ENCODE measurements around the gene ADAM8.
"Not testable (repeated sequence)": the region's sequence is repeated elsewhere in the genome, so short reads cannot be mapped to it uniquely, and the experiment has no call there.

Gene ADAM8

DNA sequence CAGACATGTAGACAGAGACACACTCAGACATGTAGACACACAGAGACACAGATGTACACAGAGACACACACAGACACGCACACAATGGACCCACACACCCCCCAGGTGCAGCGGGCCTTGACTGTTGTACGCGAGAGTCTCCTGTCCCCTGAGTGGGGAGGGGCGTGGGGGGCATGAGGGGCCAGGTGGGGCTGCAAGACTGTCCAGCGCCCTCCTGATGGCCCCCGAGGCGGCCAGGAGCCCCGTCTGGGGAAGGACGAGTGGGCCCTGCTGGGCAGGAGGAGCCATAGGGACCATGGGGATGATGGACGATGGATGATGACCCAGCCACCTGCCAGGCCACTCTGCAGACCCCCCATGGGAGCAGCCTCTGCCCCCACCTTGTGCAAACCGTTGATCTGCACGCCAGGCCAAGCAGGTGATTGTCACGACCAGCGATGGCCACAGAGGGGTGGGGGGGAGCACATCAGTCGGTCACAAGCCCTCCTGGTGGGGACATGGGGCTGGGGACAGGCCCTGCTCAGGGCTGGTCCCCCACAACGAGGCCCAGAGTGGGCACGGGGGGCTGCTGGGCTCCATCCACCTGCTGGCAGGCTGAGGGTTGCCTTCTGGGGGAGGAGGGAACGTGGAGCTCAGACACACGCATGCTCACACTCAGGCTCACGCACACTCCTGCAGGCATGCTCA, 27.4 kb downstream of the ADAM8 start:
- DNase-seq (ENCODE audit: low read depth) = no peak

DNA sequence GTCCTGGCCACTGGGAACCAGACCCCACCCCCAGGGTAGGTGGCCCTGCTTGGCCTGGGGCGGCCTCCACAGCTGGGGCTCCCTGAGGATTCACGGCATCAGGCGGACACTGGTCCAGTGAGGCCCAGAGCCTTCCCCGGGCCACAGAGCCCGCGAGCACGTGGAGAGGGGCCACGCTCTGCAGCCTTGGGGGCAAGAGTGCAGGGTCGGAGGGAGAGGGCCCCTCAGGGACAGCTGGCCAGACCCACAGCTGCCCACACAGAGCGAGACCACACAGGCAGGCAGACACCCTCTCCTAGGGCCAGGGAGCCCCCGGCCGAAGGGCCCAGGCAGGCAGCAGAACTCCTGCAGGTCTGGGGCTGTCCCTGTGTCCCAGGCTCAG, 28.3 kb downstream of the ADAM8 start:
- DNase-seq (ENCODE audit: low read depth) = no peak

DNA sequence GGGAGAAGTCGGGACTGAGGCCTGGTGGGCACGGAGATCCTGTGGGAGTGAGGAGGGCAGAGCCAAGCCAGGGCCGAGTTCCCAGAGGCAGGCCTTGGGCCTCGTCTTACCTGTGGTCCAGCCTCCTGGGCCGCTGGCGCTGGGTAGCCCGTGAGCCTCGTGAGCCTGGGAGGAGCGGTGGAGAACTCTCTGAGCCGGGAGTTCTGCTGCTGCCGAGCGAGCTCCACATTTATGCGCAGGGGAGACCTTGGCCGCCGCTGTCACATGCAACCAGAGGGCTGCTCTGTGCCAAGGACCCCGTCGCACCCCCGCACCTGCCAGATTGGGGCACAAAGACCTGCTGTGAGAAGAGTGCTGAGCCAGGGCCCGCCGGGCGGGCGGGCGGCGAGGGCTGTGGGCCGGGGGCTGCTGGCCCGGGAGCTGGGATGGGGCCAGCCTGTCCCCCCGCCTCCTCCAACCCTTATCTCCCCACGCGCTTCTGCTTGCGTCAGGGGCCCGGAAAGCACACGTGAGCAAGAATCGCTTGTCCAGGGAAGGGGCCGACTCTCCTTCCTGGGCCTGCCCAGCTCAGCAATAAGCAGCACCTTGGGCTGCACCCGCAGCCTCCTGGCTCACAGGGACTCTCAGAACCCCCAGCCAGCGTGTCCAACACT, 28.9 kb downstream of the ADAM8 start:
- DNase-seq (ENCODE audit: low read depth) = no peak

DNA sequence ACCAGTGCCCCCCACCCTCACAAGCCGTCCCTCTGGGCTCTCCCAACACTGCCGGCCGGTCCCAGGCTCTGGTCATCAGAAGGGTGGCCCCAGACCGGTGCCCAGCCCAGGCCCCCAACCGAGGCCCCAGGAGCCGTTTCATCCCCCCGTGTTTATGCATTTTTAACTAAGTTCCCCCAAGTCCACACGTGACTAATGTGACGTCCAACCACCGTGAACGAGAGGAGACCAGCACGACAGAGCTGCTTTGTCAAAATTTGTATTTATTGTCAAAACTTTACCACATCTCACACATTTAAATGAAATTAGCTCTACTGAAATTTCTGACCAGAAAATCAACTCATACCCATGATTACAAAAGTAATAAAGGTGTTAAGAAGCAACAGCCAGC, 30.4 kb downstream of the ADAM8 start:
- no peak for DNase-seq (ENCODE audit: low read depth)

DNA sequence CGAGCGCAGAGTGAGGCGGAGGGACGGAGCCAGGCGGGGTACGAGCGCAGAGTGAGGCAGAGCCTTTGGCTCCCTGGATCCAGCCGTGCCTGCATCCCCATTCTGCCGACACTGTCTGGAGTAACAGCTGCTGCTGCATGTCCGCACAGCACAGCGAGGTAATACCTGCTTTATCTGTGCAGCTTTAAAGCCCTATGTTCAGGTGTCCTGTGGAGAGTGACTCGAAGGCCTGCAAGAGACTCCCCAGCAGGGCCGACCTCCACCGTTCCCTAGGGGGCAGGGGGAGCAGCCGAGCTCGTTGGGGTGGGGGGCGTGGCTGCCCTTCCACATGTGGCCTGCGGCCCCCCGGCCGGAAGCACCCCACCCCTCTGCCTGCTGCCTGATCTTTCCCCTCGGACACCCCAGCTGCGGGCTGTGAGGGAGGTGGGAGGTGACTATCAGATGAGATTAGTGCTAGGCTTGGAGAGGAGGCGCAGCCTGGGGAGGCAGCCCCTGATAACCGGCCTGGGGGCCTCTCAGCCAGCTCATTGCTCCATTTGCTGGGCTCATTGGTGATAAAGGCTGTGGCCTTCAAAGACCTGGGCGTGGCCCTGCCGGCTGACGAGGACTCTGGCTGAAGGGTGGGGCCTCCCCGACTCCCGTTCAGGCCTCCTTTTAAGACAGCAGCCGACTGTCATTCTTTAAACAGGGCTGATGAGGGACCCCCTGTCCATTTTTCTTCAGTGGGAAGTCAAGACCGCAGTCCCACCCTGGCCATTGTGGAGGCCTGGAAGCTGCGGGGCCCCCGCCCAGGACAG, 31.0 kb downstream of the ADAM8 start:
- DNase-seq (ENCODE audit: low read depth) = no peak

DNA sequence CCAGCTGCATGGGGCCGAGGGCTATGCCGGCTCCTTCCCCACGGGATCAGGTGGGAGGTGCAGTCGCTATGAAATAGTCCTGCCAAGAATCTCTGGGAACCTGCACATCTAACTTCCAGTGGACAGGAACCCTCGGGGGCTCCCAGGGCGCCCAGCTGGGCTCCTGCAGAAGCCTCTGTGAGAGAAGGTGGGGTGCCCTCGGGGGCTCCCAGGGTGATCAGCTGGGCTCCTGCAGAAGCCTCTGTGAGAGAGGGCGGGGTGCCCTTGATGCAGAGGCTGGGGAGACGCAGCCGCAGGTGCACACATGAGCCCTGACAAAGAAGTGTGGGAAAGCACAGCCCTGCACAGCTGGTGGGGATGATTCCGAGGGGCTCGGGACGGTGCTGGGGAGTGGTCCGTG, 33.1 kb downstream of the ADAM8 start:
- DNase-seq (ENCODE audit: low read depth) = no peak

DNA sequence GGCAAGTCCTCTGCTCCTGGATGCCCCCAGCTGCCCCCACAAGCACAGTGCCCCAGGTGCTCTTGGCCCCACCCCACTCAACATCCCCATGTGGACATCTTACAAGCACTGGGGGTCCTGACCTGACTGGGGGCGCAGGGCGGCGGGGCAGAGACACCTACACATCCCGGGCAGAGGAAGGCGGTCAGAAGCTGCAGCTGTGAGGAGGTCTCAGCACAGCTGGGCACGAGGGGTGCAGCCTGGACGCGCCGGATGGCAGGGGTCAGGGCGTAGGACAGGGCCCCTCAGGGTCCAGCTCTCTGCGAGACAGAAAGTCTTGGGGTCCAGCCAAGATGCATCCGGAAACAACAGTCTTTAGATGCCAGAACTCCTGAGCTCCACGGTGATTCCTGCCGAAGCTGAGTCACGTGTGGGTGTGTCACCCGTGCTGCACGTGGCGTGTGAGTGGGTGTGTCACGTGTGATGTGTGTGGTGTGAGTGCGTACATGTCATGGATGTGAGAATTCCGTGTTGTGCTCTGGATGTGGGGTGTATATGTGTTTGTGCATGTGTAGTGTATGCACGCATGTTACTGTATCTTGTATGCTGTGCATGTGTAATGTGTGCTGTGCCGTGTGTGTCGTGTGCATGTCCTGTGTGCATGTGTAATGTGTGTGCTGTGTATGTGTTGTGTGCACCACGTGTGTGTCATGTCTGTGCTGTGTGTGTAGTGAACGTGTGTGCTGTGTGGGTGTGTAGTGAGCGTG, 33.9 kb downstream of the ADAM8 start:
- DNase-seq (ENCODE audit: low read depth) = no peak

DNA sequence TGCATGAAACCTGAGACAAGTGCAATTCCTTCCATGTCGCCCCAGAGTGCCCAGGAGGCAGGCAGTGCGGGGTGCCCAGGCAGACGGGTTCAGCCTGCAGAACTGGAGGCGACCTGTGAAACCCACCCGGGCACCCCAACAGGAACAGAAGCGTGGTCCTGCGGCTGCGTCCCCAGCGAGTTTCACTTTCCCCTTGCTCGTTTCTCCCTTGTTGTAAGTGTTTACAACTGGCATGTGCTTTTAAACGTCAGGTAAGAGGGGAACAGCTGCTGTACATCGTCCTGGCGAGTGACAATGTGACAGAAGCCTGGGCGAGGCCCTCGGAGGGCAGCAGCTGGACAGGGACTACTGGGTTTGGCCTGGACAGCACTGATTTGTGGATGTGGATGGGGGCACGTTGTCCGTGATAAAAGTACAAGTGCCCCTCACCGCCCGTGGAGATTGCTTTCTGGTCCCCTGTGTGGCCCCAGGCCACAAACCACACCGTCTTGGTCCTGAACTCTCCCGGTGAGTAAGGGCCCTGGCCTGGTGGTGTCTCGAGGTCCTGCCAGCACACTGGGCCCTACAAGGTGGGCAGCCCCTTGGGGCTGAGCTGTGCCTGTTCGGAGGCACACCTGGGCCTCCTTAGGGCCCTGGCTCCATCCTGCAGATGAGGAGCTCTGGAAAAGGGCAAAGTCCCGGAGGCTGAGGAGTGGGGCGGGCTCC, 35.0 kb downstream of the ADAM8 start:
- no peak for DNase-seq (ENCODE audit: low read depth)

DNA sequence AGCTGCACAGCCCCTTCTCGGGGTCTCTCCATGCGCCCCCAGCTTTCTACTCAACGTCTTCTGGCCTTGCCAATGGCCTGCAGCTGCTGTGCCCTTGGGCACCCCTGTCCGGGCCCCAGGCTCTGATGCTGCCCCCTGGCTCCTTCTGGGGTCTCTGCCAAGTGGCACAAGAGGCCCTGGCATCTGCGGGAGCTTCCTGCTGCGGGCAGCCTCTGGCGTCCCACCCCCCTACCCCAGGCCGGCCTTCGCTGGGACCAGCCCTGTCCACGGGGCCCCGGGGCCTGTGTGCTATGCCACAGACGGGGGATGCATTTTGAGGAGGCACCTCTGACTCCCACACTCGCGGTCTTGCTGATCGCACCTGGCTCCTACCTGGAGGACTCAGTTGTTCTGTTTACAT, 36.7 kb downstream of the ADAM8 start:
- DNase-seq (ENCODE audit: low read depth) = no peak

DNA sequence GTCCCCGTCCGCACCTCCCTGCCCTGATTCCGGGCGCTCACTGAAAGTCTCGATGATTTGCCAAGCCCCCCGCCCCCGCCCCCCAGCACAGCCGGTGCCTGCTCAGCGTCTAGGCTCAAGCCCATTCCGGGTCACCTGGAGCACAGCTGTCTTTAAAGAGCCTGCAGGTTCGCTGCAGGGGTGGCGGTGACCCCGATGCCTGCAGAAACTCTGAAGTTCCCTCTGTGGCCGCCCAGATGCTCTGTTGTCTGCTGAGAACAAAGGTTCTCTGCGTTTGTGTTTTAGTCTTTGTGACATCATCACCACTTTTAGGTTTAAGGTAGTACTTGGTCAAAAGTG, 38.2 kb downstream of the ADAM8 start:
- no peak for DNase-seq (ENCODE audit: low read depth)

DNA sequence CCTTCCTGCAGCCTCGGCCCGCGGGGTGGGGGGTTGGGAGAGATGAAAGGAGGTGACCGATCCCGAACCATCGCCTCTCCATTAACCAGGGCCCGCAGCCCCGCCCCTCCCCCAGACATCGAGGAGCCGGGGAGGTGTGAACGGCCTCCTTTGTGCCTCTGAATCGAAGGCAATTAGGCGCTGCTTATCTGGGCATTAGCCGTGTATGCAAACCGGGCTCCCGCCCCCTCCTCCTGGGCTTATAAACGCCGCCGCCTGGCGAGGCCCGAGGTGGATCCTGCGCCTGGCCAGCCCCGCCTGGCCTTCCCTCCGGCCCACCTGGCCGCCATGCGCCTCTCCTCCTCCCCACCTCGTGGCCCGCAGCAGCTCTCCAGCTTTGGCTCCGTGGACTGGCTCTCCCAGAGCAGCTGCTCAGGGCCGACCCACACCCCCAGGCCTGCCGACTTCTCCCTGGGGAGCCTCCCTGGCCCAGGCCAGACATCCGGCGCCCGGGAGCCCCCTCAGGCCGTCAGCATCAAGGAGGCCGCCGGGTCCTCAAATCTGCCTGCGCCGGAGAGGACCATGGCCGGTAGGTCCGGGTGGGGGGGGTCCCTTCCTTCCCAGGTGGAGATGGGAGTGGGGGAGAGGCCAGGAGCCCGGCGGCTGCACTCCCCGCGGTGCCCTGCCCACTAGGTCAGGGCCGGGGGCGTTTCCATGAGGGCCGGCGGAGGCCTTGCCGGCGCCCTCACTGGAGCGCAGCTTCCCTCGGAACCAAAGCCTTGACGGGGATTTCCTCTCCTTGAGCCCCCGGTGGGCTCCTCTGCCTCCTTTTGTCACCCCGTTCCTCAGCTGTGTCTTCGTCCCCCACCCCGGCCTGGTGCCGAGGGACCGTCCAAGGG, 38.8 kb downstream of the ADAM8 start, which contains the start of gene VENTX:
TSS of gene VENTX (plus strand) at position 268 of the 878 bp plus-strand sequence. CDS start at position 328, 60 bp downstream.
- no peak for DNase-seq (ENCODE audit: low read depth)

DNA sequence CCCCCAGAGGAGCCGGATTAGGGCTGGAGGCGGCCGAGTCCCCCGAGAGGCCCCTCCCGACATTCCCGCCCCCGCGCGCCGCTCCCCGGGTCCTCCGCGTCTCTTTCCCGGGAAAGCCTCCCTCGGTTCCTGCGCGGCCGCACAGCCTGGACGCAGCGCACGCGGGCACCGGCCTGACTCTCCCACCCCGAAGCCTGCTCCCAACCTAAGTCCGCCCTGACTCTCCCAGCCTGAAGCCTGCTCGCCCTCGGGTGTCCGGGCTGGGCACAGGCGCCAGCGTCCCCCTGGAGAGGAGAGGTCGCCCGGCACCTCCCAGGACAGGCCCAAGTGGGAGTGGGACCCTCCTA, 39.5 kb downstream of the ADAM8 start:
- no peak for DNase-seq (ENCODE audit: low read depth)

DNA sequence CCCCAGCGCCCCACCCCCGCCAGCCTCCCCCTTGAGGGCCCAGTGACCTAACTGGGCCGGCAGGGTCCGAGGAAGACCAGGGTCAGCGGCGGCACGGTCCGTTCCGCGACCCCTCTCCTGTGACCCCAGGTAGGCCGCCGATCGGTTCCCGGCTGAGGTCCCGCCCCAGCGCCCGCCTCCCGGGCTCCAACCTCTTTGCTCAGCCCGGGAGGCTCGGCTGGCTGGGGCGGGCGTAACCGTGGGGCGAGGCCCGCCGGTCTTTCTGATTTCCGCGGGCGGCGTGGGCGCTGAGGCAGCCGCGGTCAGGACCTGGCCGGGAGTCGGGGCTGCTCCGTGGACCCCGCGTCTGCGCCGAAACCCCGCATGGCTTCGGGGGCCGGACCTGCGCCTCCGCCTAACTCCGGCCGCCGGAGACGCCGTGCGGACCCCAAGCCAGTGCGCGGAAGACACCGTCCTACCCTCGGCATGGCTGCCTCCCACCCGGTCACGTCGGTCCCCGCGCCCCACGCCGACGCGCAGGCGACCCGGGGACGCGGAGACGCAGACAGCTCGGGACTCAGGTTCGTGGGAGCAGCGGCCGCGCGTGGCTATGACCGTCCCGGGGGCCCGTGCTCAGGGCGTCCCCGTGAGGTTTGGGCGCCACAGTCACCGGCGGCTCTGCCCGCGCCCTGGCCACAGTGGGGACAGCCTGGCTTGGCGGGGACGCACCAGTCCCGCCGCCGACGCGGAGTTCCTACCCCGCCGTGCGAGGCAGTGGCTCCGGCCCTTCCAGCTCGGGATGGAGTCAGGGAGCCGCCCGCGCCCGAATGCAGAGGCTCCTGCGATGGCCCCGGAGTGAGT, 40.0 kb downstream of the ADAM8 start:
- no peak for DNase-seq (ENCODE audit: low read depth)

DNA sequence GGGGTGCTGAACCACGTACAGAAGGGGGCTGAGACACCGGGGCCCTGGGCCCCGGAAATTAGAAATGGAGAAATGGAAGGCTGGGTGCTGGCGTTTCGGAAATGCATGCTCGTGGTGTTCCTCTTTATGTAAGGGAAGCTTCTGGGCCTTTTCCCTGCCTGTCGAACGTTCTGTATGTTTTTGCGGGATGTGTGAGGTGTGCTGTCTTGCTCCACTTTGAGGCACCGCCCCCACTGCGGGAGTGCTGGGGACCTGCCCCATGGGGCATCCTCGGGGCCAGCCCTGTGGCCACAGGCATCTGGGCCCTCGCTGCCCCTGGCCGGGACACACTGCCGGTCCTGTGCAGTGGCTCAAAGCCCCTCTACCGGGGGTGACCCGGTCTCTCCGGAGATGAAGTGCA, 40.7 kb downstream of the ADAM8 start:
- no peak for DNase-seq (ENCODE audit: low read depth)

DNA sequence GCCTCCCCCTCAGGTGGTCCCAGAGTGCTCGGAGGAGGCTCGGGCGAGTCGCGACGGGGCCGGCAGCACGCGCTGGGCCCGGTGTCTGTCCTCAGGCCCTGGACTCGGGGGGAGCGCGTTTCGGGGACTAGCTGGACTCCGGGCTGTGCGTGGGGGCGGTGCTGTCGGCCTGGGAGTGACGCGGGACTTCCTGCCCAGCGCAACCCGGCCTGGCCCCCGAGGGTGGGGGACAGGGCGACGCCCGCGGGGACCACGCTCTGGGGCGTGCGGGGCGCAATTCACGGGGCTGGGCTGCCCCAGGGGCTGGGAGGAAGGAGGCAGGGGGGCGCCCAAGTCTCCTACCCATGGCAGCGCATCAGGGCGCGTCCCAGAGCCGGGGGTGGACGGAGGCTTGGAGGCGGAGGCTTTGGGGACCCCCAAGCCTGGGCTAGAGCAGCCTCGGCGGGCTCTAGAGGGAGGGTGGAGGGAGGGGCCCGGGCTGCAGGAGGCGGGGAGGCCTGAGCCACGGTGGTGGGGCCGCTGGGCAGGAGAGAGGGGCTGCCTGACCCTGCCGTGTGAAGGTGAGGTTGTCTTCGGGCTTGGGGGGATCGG, 41.3 kb downstream of the ADAM8 start:
- no peak for DNase-seq (ENCODE audit: low read depth)

DNA sequence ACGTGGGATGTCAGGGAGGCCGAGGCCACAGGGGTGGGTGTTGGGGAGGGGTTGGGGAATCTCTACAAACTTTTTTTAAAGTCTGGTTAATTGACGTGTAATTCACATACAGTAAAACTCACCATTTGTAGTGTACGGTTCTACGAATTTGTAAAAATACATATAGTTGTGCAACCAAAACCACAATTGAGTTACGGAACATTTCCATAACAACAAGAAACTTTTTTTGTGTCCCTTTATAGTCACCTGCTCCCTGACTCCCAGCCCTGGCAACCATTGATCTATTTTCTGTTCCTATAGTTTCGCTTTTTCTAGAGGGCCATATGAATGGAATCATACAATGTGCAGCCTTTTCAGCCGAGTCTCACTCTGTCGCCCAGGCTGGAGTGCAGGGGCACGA, 41.9 kb downstream of the ADAM8 start:
- not testable (repeated sequence) for DNase-seq (ENCODE audit: low read depth)

DNA sequence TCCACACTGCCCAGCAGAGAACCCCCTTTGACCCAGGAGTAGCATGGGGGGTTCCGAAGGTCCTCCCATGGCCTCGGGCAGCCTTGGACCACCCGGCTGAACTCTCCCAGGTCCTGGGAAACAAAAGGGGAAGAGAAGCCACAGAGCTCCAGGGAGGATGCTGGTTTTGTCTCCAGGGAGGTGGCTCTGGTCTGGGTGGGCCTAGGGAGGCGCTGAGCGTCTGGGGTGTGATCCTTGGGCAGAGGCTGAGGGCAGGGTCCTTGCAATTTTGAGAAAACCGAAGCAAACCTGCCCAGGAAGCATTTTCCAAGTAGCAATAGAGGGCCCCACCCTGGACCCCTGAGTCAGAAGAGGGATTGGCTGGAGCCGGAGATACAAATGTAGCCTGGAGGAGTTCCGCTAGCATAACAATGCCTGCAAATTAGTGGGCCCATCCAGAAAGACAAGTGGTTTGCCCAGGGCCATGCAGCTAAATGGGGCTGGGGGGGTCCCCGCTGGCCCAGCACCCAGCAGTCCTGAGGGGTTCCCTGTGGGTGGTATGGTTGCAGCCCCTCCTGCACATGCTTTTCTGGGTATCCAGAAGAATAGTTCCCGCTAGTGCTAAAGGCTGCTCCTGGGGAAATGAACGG, 44.6 kb downstream of the ADAM8 start:
- DNase-seq (ENCODE audit: low read depth) = no peak

DNA sequence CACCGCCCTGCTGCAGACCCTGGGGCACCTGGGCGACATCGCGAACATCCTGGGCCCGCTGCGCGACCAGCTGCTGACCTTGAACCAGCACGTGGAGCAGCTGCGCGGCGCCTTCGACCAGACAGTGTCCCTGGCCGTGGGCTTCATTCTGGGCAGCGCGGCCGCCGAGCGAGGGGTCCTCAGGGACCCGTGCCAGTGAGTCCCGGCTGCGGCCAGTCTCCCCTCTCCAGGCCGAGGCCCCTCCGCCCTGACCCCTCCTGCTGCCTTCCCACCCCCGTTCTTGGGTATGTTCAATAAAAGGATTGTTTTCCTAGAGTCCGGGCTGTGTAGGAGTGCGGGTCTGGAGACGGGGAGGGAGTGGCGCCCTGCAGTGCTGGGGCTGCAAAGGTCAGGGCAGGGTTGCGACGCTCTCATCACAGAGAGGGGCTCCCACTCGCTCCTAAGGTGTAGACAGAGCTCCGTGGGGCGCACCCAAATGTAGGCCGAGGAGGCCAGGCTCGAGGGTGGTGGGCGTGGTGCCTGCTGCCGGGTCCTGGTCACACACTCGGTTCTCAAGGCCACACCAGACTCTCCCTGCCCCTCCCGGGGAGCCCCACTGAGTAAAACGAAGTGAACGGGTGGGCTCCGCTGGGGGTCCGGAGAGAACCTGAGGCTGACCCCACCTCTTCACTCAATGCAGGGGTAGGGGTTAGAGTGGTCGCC, 45.3 kb downstream of the ADAM8 start:
- DNase-seq (ENCODE audit: low read depth) = no peak
